Body of pancreas (tissue), 4 donors: ENCODE data around the gene HOXB5. TPM values are rescaled to one million over a fixed set of nuclear protein-coding genes. Genes with fewer than 3 reads are reported as not detected.
A peak's percentile ranks its signal among the peaks of the same experiment; 100 is the strongest.

Experiments
- ATAC-seq: fragments of 150-250 bp; one replicate; pipeline ENCODE4 v1.9.1; 2016
- DNase-seq, 4 donors: peaks; one replicate each; pipeline ENCODE4 v3.0.0-alpha.2; 2019
- H3K27ac ChIP-seq, 4 donors: fragments of 200-600 bp; sonication (generic); 1 replicate in 3 of 4; 2 replicates in 1 of 4; pipeline versions ENCODE4 v1.5.1 to v1.6.1; 2016 to 2019; ENCODE audit warnings: mild to moderate bottlenecking in 1 of 4, mixed read lengths in 1 of 4, moderate library complexity in 1 of 4
- H3K27me3 ChIP-seq, 2 donors: fragments of 200-600 bp; sonication (generic); one replicate each; pipeline ENCODE4 v1.6.0; 2016; ENCODE audit warnings: mild to moderate bottlenecking in 1 of 2
- H3K36me3 ChIP-seq, 2 donors: fragments of 200-600 bp; sonication (generic); replicated peaks in 1 of 2; 2 replicates each; pipeline ENCODE4 v1.5.1; 2016; ENCODE audit warnings: low read depth in 2 of 2; ENCODE audit not compliant: insufficient read depth in 1 of 2
- H3K4me1 ChIP-seq: fragments of 200-600 bp; sonication (generic); one replicate; pipeline ENCODE4 v1.6.0; 2016
- H3K4me3 ChIP-seq, 2 donors: fragments of 200-600 bp; sonication (generic); 1 replicate in 1 of 2; 2 replicates in 1 of 2; pipeline ENCODE4 v1.5.1; 2016 to 2019
- H3K9me3 ChIP-seq, 3 donors: fragments of 200-600 bp; sonication (generic); 1 replicate in 2 of 3; 2 replicates in 1 of 3; pipeline ENCODE4 v1.5.1; 2016
- POLR2A ChIP-seq, 3 donors: fragments of 450-650 bp; IDR thresholded peaks; one replicate each; pipeline ENCODE4 v1.6.1; 2016; ENCODE audit warnings: antibody characterized with exemption in 3 of 3, mild to moderate bottlenecking in 2 of 3
- WGBS, 2 donors: methylation state at CpG; one replicate each; pipeline ENCODE4 v1.1.5; 2017; 5-methylcytosine and 5-hydroxymethylcytosine counted together
- intact Hi-C: fragments of 100-400 bp; cut with DNase I; formaldehyde crosslinking; loops from one replicate; pipeline ENCODE4 v1.15.1; 2023
- total RNA-seq, 2 donors: library from RNA; depleted of rRNA; stranded (reverse); fragments of >200 nt; gene quantifications; one replicate each; pipeline ENCODE4 v1.1.0, GENCODE V29; 2016
- TF ChIP-seq, protein P1 (sequence below), 7 experiments: fragments of 450-650 bp in 4 of 7; fragments of 200-600 bp in 3 of 7; sonication (generic) in 3 of 7; IDR thresholded peaks; one replicate each; pipeline ENCODE4 v1.5.1; 2016 to 2019; ENCODE audit warnings: antibody characterized with exemption in 7 of 7

The HOXB5 gene
- total RNA-seq, 2 donors from 2014 or later, result 0.99 TPM; not detected in 1

DNA sequence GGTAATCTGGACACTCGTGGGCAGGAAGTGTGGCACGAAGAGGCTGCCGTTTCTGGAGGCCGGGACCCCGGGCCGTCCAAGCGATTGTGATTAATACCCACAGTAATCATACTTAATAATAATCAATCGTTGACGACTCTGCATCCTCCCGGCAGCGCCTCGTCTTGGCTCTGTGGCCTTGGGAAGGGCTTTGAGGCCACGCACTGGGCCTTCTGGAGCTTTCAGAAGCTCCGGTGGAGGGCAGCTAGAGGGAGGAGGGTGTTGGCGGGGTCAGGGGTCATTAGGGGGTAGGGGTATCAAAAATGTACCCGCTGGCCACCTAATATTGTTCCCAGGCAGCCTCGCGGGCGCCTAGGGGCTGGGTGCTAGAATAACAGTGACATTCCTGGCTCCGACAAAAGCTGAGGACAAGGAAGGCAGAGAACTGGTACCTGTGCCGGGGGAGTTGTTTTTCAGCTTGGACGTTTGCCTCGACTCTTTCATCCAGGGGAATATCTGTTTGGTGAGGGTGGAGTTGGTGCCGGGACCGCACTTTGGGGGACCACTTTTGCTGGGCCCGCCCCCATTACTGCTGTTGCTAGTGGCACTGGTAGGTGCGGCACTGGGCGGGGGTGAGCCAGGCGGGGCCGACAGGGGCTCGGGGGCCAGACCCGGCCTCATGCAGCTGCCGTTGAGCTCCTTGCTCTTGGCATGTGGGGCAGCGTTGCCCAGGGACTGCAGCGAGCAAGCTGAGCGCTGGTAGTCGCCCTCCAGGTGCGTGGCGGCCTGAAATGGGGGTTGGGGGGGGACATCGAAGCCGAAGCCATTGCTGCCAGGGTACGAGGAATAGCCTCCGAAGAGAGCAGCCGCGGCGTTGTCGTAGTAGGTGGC, 41.7 kb downstream of the HOXB5 start:
- TF ChIP-seq POLR2A (IDR thresholded peaks at IDR 0.05), result no peak
- TF ChIP-seq, protein P1, sequence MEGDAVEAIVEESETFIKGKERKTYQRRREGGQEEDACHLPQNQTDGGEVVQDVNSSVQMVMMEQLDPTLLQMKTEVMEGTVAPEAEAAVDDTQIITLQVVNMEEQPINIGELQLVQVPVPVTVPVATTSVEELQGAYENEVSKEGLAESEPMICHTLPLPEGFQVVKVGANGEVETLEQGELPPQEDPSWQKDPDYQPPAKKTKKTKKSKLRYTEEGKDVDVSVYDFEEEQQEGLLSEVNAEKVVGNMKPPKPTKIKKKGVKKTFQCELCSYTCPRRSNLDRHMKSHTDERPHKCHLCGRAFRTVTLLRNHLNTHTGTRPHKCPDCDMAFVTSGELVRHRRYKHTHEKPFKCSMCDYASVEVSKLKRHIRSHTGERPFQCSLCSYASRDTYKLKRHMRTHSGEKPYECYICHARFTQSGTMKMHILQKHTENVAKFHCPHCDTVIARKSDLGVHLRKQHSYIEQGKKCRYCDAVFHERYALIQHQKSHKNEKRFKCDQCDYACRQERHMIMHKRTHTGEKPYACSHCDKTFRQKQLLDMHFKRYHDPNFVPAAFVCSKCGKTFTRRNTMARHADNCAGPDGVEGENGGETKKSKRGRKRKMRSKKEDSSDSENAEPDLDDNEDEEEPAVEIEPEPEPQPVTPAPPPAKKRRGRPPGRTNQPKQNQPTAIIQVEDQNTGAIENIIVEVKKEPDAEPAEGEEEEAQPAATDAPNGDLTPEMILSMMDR (IDR thresholded peaks at IDR 0.05), result no peak
- Histone ChIP-seq H3K27ac (peak overlapping the region in 2 of 4 donors; percentile 5 to 40), H3K9me3 (no peaks in the 10 kb centered on the region), H3K4me3 (no peak overlapping the region), H3K27me3 (peaks cover 0 to 28% of the 10 kb centered on the region in 2 donors), H3K36me3 (no peaks in the 10 kb centered on the region), H3K4me1 (peaks cover 29% of the 10 kb centered on the region)
- 31 to 37% methylated on average over 43 to 45 of the region's 47 CpGs for WGBS, 2 donors
- DNase-seq, result no peak
- no peak for ATAC-seq
- intact Hi-C loops, result no loop called here

DNA sequence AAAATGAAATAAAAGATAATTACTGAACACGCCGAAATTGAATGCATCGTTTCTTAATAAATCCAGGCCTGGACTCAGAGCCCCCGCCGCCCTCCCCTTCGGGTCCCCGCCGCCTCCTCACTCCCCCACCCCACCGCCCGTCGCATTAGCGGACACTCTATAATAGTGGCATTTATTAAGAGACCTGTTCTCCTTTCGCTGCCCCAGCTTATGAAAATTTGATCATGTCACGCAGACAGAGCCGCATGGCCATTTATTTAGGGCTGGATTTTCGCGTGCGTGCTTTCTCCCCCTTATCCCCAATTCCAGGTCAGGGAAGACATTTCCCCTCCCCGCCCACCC, 42.4 kb downstream of the HOXB5 start:
- H3K4me3 ChIP-seq, result no peak overlapping the region
- H3K9me3 ChIP-seq, result no peaks in the 10 kb centered on the region
- peaks cover 29% of the 10 kb centered on the region for H3K4me1 ChIP-seq
- intact Hi-C loops, result no loop called here
- H3K27ac ChIP-seq, result no peak overlapping the region
- TF ChIP-seq, protein P1 (IDR thresholded peaks at IDR 0.05), result no peak
- no peak for TF ChIP-seq POLR2A (IDR thresholded peaks at IDR 0.05)
- DNase-seq, result no peak
- 10 to 31% methylated on average over 19 of the region's 19 CpGs for WGBS, 2 donors
- no peaks in the 10 kb centered on the region for H3K36me3 ChIP-seq
- H3K27me3 ChIP-seq, result peaks cover 0 to 28% of the 10 kb centered on the region in 2 donors
- no peak for ATAC-seq

DNA sequence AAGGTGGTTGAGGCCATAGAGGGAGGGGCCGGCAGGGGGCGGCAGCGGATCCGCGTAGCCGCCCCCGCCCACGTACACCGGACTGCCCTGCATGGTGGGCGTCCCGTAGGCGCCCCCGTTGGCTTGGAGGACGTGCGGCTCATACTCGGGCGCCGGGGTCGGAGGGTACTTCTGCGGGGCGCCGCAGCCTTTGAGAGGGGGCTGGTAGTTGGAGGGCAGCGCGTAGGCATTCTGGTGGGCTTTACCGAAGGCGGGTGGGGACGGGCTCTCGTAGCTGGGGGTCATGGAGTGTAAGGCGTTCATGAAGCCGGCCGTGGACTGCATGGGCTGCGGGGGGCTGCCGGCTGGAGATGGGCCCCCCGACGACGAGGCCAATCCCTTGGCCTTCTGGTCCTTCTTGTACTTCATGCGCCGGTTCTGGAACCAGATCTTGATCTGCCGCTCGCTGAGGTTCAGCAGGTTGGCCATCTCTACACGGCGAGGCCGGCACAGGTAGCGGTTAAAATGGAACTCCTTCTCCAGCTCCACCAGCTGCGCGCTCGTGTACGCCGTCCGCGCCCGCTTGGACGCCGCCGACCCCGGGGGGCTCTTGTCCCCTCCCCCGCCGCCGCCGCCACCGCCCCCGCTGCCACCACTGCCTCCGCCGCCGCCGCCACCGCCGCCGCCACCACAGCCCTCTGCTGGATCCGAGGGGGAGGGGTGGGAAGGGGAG, 42.9 kb downstream of the HOXB5 start:
- Histone ChIP-seq H3K4me1 (peaks cover 29% of the 10 kb centered on the region), H3K27me3 (peaks cover 0 to 28% of the 10 kb centered on the region in 2 donors), H3K4me3 (no peak overlapping the region), H3K36me3 (no peaks in the 10 kb centered on the region), H3K27ac (peak overlapping the region in 1 of 4 donors; percentile 7), H3K9me3 (no peaks in the 10 kb centered on the region)
- intact Hi-C loops, result no loop called here
- ATAC-seq (no peak), DNase-seq (no peak)
- 26 to 33% methylated on average over 14 to 53 of the region's 70 CpGs for WGBS, 2 donors
- TF ChIP-seq, protein P1 (IDR thresholded peaks at IDR 0.05), result no peak
- TF ChIP-seq POLR2A (IDR thresholded peaks at IDR 0.05), result no peak

DNA sequence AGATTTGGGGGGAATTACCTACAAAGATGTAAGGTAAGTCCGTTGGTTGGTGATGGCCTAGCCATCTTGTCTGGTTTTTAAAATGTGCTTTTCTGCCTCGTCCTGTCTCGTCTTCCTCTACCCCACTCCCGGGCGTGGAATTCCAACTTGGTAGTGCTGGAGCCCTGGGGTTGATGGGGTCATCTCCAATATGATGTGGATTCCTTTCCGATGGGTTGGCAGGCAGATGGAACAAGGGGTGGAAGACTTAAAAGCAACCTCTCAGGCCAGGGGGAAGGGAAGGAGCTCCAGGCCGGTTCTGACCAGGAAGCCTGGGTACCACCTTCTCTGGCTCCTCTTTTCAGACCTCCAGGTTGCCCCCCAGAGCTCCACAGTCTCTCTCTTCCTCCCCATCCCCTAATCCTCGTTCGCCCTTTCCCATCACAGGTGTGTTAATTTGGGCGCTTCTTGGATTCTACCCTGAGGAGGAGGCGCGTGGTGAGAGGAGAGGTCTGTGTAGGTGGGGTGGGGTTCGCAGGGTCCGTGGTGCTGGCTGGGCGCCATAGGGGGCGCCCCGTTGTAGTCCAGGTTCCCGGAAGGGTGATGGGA, 43.6 kb downstream of the HOXB5 start:
- Histone ChIP-seq H3K27ac (peak overlapping the region in 1 of 4 donors; percentile 7), H3K4me3 (no peak overlapping the region), H3K36me3 (no peaks in the 10 kb centered on the region), H3K4me1 (peaks cover 28% of the 10 kb centered on the region), H3K27me3 (peaks cover 0 to 28% of the 10 kb centered on the region in 2 donors), H3K9me3 (no peaks in the 10 kb centered on the region)
- intact Hi-C loops, result no loop called here
- WGBS, 2 donors, result 54 to 55% methylated on average over 17 to 18 of the region's 18 CpGs
- ATAC-seq, result no peak
- TF ChIP-seq, protein P1 (IDR thresholded peaks at IDR 0.05), result no peak
- TF ChIP-seq POLR2A (IDR thresholded peaks at IDR 0.05), result no peak
- DNase-seq, result no peak
